Measurements from ENCODE around the gene CYB5R3.
"Not testable (repeated sequence)": the region's sequence is repeated elsewhere in the genome, so short reads cannot be mapped to it uniquely, and the experiment has no call there.

Gene CYB5R3

DNA sequence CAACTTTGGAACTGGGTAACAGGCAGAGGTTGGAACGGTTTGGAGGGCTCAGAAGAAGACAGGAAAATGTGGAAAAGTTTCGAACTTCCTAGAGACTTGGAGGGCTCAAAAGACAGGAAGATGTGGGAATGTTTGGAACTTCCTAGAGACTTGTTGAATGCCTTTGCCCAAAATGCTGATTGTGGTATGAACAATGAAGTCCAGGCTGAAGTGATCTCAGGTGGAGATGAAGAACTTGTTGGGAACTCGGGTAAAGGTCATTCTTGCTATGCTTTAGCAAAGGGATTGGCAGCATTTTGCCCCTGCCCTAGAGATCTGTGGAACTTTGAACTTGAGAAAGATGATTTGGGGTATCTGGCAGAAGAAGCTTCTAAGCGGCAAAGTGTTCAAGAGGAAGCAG, 28.7 kb upstream of the CYB5R3 start:
- DNase-seq, result not testable (repeated sequence)

DNA sequence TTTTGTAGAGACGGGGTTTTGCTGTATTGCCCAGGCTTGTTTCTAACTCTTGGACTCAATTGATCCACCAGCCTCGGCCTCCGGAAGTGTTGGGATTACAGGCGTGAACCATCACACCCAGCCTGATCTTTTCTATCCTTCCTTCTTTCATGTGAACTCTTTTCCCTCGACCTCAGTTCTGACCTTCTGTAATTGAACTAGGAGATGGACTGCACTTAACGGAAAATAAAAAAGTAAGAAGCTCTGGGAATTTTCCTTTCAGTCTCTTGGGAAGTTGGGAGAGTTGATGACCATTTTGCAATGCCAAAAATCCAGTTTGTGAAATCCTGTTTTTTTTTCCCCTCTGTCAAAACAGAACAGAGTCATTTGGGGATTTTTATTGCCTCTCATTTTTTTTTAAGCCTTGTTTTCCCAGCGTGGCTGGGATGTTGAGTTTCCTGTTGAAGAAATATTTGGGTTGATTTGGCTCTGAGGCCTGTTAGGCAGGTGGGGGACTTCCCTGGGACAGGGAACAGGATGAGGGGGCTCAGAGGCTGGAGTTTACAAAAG, 26.9 kb upstream of the CYB5R3 start:
- no peak for DNase-seq

DNA sequence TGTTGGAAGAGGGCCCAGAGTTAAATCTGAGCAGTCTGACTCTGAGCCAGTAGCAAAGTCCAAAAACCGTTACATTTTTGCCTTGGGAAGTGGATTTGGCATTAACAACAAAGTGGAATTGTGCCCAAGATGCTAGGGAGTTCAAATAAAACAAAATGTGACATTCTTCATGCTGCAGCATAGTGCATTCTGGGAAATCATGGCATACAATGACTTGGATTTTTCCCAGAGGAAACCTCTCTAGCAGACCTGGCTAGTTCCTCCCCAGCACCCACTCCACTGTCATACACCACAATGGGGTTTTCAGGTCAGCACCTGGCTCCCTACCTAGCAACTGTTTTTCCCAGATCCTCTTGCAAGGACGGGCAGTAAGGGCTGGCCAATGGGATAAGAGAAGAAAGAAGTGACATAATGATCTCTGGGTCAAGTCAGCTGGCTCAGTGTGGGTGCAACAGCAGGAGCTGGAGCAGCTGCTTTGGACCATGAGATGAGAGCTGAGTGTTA, 24.8 kb upstream of the CYB5R3 start:
- DNase-seq, result no peak

DNA sequence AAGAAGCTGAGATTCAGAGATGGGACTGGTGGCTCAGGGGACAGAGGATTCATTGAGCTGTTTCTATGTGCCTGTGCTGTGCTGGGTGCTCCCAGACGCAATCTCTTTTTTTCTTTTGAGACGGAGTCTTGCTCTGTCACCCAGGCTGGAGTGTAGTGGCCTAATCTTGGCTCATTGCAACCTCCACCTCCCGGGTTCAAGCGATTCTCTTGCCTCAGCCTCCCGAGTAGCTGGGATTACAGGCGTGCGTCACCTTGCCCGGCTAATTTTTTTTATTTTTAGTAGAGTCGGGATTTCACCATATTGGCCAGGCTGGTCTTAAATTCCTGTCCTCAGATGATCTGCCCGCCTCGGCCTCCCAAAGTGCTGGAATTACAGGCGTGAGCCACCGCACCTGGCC, 23.9 kb upstream of the CYB5R3 start:
- not testable (repeated sequence) for DNase-seq

DNA sequence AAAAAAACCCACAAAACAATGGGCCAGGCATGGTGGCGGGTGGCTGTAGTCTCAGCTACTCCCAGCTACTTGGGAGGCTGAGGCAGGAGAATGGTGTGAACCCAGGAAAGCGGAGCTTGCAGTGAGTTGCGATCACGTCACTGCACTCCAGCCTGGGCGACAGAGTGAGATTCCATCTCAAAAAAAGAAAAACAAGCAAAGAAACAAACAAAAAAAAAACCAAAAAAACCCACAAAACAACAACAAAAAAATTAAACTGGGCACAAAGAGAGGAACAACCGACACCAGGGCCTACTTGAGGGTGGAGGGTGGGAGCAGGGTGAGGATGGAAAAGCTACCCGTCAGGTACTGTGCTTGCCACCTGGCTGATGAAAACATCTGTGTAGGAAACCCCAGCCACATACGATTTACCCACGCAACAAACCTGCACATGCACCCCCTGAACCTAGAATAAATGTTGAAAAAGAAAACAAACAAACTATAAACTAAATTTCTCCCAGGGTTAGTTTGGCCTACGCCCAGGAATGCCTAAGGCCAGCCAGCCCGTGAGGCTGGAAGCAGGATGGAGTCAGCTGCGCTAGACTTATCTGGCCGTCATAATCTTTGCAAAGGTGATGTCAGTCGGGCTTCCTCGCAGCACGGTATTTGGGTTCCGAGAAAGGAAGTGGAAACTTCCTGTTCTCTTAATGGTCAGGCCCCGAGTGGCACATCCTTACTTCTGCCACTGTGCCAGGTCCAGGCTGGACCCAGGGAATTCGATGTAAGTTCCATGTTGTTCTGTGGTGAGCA, 21.9 kb upstream of the CYB5R3 start:
- no peak for DNase-seq

DNA sequence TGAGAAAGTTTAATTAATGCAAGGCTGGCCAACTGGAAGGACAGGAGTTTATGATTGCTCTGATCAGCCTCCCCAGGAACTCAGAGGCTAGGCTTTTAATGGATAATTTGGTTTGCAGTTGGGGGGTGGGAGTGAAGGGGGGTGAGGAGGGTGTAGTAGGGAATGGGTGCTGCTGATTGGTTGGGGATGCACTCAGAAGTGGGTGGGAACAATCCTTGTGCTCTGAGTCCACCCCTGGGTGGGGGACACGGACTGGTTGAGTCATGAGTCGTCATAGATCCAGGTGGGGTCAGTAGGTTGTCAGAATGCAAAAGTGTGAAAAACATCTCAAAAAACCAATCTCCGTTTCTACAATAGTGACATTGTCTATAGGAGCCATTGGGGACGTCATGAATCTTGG, 20.9 kb upstream of the CYB5R3 start:
- DNase-seq, result no peak

DNA sequence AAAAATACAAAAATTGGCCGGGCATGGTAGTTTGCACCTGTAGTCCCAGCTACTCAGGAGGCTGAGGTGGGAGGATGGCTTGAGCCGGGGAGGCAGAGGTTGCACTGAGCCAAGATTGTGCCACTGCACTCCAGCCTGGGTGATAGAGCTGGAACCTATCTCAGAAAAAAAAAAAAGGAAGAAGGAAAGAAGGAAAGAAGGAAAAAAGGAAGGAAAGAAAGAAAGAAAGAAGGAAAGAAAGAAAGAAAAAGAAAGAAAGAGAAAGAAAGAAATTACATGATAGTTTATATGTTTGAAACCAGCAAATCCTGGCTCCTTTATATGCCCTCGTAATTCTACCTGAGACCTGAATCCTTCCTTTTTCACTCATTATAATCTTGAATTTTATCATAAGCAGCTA, 17.2 kb upstream of the CYB5R3 start:
- not testable (repeated sequence) for DNase-seq

DNA sequence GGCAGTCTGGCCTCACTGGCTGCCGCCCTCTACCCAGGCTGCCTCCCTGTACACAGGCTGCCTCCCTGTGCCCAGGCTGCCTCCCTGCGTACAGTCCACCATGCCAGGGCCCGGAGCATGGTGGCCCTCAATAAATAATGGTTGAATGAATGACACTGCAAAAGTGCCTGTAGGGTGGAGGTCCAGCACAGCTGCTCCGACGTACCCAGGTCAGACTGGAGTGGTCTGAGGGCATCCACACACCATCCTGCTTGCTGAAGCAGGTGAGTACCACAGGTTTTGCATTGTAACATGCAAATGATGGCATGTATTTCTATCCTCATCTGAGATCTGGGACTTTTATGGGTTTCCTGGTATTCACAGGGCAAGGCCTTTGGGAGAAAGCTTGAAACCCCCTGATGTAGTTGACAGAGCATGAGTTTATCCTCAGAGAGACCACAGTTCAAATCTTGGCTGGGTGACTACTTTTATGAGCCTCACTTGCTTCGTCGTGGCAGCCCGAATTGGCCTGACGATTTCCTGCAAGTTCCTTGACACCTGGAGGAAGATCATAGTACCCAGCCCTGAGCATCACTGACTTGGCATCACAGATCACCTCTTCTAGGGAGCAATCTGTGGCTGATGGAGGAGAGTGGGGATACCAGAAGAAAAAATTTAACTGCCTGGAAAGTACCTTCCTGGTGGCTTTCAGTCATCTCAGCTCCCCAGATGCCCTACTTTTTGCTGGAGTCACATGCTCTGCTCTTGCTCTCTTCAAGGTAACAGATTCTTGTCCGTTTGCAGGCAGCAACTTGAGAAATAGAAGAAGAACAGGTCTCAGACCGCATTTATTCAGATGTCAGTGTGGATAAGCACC, 16.0 kb upstream of the CYB5R3 start:
- no peak for DNase-seq

DNA sequence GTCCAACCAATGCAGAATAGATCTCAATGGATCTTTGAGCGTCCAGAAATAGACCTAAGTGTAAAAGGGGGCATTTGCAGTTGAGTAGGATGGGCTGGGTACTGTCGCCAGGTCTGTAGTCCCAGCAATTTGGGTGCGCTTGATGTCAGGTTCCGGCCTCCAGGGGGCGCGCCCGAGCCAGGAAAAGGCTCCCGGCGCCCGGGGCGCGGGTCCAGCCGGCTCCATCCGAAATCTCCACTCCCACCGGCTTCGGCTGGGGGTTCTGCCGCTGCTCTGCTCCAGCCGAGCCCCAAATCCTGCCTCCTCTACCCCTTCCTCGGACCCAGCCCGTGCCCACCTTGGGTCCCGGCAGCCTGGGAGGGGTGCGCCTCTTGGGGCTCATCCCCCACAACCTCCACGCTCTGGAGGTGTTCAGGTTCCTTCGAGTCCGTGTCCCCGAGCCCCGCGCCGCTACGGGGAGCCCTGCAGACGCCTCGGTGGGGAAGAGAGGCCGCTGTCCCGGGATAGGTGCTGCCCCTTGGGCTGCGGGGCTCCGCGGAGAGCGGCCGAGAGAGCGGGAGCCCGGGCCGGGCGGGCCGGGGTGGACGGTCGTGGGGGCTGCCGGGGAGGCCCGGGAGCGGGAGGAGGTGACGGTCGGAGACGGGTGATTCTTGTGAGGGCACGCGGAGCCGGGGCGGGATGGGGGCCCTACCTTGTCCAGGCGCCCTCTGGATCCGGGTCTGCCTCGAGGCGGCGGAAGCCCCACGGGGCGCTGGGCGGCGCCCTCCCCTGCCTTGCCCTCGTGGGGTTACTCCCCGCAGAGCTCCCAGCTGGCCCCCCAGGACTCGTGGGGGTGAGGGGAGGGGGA, 13.0 kb upstream of the CYB5R3 start:
- DNase-seq, result peak; percentile 86

DNA sequence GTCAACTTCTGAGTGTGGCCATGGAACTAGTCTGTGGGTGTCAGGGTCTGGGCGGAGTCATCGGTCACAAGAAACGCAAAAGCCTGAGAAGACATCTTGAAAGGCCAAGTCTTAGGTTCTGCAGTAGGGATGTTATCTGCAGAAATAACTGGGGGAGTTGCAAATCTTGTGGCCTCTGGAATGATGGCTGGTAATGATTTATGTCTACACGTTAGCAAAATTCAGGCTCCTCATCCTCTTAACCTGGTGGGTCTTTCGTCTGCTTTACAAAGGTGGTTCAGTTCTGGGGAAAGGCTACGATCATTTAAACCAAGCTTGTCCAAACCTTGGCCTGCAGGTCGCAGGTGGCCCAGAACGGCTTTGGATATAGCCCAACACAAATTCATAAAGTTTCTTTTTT, 7.4 kb upstream of the CYB5R3 start:
- DNase-seq, result no peak

DNA sequence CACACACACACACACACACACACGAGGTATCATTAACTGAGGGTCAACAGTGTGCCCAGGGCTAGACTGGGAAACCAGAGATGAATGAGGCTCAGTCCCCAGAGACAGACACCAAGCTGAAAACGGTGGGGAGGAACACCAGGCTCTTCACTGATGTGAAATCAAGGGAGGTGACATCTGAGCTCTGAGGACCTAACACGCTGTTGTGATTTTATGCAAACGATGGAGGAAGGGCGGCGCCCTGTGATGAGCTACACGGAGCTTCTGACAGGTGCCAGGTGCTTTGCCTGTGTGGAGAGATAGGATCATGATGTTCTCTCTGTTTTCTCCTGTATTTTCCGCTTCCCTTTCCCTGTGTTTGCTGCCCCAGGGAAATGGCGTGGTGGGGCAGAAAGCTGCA, 6.5 kb upstream of the CYB5R3 start:
- peak; percentile 52 for DNase-seq

DNA sequence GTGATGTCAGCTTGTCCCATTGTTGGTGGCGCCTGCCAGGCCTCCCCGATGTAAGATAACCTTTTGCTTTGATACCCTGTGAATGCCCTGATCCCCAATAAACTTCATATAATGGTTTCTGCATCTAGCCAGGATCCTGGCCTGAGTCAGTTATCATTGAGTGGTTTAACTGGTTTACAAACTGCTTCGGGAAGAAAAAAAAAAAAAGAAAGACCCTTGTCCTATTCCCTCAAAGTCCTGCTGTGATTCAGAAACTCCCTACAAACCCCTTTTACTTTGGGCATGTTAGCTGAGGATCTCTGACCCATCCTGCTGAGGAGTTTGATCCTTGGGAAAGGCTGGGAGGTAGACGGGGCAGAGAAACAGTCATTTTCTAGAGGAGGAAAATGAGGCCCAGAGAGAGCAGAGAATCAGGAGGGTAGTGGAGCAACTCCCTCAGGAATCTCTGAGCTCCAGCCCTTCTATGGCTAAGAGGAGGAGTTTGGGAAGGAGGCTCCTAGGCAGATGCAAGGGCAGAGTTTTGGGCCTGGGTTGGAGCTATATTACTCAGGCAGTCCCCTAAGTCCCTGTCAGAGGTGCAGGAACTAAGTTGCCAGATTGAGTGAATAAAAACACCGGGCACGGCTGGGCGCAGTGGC, 5.4 kb upstream of the CYB5R3 start:
- DNase-seq, result peak; percentile 60

DNA sequence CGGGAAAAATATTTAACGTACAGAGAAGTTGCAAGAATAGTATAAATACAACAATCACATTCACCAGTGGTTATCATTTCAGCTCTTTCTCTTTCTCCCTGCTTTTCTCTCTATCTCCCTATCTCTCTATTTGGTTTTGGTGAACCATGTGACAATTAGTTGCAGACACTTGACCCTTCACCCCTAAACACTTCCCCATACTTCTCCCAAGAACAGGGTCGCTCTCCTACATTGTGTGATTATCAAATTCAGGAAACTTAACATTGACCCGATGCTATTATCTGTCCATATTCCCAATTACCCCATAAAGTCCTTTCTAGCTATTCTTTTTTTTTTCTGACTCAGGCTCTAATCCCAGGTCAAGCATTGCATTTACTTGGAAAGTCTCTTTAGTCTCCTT, 4.8 kb upstream of the CYB5R3 start:
- DNase-seq, result no peak

DNA sequence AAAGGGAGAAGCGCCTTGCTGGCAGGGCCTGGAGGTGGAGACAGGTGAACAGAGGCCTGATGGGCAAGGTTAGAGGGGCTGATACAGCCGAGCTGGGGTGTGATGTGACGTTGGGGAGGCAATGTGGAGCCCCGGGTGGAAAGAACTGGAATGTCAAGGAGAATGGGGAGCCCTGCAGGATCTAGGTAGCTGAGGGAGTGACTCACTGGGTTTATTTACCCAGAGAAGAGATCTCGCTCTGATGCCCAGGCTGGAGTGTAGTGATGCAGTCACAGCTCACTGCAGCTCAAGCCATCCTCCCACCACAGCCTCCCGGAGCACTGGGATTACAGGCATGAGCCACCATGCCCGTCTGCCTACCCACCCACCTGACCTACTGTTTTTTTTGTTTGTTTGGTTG, 1.9 kb upstream of the CYB5R3 start:
- DNase-seq, result no peak

DNA sequence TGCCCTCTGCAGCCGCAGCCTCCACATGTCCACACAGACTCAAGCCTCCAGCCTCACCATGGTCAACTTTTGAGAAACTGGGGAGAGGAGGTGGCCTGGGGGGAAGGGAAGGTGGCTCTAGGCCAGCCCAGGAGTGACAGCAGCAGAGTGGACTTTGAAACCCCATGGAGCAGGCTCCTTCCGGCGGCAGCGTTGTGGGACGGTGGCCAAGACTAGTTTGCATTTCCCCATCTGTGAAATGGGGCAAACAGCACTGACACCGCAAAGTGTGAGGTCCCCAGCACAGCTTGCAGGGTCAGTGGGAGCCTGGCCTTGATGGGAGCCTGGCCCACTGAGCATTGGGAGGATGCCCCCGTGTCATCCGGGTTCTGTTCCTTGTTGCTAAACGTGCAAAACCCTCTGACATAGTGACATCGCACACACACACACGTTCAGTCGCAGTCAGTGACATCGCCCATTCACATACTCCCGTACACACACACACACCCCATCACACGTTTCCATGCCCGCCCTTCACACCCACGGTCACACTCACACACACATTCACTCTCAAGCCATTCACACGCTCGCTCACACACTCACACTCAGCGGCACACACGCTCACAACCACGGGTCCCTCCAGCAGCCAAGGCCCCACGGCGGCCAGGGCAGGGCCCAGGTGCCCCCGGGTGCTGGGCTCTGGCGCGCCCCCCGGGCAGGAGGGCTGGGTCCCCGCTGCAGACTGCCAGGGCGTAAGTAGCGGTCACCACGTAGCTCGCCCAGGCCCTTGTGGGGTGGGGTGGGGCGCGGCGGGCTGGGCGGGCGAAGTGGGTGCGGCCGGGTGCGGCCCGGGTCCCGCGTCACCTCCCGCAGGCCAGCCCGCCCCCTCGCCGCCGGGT, 585 bp downstream of the CYB5R3 start:
- DNase-seq, result no peak

DNA sequence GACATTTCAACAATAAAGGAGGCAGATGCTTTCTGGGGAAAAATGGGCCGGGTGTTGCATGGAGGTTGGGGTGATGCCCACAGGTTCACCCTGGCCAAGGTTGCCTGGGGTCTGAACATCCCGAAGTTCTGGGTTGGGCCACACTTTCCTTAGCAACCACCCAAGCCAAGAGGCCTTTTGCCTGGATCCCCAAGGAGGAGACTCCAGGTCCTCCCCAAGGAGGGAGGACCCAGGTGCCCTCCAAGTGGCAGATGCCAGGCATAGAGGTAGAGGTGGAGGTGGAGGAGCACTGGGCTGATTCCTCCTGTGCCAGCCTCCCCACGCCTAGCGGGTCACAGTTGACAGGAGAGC, 1.2 kb downstream of the CYB5R3 start:
- no peak for DNase-seq

DNA sequence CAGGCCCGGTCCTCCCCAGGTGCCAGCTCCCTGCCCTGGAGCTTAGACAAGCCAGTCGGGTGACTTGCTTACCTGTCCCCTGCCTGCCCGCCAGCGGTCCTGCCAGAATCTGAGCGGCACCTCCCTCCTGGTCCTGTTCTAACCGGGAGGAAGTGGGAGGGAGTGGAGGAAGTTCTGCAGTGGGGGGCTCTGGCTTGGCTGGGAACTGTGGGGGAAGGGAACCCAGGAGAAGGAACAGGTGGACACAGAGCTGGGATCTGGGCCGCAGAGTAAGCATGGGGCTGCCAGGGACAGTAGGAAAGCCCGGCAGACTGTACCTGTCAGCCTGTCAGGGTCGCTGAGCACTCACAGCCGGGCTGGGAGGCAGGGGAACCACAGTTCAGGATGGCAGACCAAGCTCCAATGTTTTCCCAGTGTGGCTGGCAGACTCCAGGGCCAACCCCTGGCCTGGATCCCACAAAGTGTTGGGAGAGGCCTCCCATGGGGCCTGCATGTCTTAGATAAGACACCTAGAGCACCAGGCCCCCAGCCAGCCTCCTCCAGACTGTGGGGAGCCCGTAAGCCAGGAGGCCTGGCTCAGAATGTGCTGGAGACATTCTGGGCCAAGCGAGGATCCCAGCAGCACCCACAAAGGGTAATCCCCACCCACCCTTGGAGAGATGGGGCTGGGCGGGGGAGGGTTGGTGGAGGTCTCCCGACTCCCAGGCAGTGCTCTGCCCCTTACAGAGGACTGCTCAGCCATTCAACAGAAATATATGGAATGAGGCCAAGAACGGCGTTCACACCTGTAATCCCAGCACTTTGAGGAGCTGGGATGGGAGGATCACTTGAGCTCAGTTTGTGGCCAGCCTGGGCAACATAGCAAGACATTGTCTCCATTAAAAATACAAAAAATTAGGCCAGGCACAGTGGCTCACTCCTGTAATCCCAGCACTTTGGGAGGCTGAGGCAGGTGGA, 2.3 kb downstream of the CYB5R3 start:
- DNase-seq, result no peak

DNA sequence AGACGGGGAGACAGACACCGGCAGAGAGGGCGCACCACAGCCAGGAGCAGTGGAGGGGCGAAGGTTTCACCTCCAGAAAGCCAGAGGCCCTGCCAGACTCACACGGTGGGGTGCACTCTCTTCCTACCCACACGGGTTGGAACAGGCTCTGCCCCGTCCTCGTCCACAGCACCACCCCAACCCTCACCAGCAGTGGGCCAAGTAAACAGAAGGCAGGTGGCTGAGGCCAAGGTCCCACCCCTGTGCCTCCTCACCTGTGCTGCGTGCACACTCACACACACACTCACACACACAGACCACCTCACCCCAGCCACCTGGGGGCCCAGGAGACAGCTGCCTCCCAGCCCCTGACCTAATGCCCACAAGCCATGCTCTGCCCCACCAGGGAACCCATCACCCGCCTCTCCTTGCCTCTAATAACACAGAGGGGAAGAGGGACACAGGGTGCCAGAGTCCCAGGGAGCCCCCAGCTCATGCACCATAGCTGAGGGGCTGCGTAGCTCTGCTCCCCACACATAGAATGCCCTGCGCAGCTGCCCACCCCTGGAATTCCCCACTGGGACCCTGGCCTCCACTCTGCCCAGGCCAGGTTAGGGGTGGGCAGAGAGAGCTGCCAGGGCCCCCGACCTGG, 3.1 kb downstream of the CYB5R3 start:
- DNase-seq, result no peak

DNA sequence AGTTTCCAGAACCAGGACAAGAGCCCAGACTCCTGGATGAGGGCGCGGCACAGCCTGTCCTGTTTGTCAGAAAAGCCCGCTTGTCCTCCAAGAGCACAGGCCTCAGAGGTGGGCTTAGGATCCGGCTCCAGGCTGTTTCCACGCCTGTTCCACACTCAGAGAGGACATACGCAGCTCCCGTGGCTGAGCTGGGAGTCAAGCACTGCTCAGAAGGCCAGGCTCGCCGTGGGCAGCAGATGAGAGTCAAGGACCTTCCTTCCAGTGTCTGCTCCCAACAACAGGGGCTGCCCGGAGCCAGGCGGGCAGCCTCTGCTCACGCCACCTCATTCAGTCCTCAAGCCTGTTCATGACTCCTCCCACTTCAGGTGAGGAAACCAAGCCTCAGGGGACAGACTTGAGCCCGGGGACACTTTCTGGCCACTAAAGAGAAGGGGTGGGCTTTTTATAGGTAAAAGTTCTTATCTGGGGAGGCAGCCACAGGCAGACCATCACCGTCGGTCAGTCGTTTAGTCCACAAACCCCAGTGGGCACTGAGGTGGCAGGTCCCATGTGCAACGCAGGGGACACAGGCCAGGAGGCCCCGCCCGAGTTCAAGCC, 3.8 kb downstream of the CYB5R3 start:
- DNase-seq, result no peak

Measured in islet precursor cell (in vitro differentiated cells).